Measurements from ENCODE around the gene STX4.
"Not testable (repeated sequence)": the region's sequence is repeated elsewhere in the genome, so short reads cannot be mapped to it uniquely, and the experiment has no call there.

The STX4 gene

GRCh38 chr16:31005350-31006085 is 27.8 kb upstream of the STX4 start:
- no peak overlapping the region for H3K4me3 ChIP-seq (ENCODE audit: low read length)
- TF ChIP-seq ZNF274 (IDR thresholded peaks at IDR 0.05; ENCODE audit: low read depth, low read length) = no peak

GRCh38 chr16:31006086-31006385 is 27.3 kb upstream of the STX4 start:
- no peak for TF ChIP-seq ZNF274 (IDR thresholded peaks at IDR 0.05; ENCODE audit: low read depth, low read length)

GRCh38 chr16:31006589-31006988 is 26.8 kb upstream of the STX4 start:
- no peak for TF ChIP-seq ZNF274 (IDR thresholded peaks at IDR 0.05; ENCODE audit: low read depth, low read length)
- no peak overlapping the region for H3K4me3 ChIP-seq (ENCODE audit: low read length)

More at GRCh38 chr16:31006086-31006385, 27.3 kb upstream of the STX4 start:
- no peak overlapping the region for H3K4me3 ChIP-seq (ENCODE audit: low read length)

GRCh38 chr16:31007684-31008083 is 25.7 kb upstream of the STX4 start:
- no peak for TF ChIP-seq ZNF274 (IDR thresholded peaks at IDR 0.05; ENCODE audit: low read depth, low read length)
- no peak overlapping the region for H3K4me3 ChIP-seq (ENCODE audit: low read length)

- H3K4me3 ChIP-seq (ENCODE audit: low read length) = no peak overlapping the region
- TF ChIP-seq ZNF274 (IDR thresholded peaks at IDR 0.05; ENCODE audit: low read depth, low read length) = no peak
These were observed 25.2 kb upstream of the STX4 start for GRCh38 chr16:31008149-31008548.

- H3K4me3 ChIP-seq (ENCODE audit: low read length) = no peak overlapping the region
- TF ChIP-seq ZNF274 (IDR thresholded peaks at IDR 0.05; ENCODE audit: low read depth, low read length) = no peak
These were observed 24.8 kb upstream of the STX4 start for GRCh38 chr16:31008551-31008950.

GRCh38 chr16:31009120-31009519 is 24.2 kb upstream of the STX4 start:
- no peak for TF ChIP-seq ZNF274 (IDR thresholded peaks at IDR 0.05; ENCODE audit: low read depth, low read length)
- no peak overlapping the region for H3K4me3 ChIP-seq (ENCODE audit: low read length)

- TF ChIP-seq ZNF274 (IDR thresholded peaks at IDR 0.05; ENCODE audit: low read depth, low read length) = no peak
- no peak overlapping the region for H3K4me3 ChIP-seq (ENCODE audit: low read length)
These were observed 23.3 kb upstream of the STX4 start for GRCh38 chr16:31009894-31010584.

- H3K4me3 ChIP-seq (ENCODE audit: low read length) = no peak within 1 kb of the TSS
- TF ChIP-seq ZNF274 (IDR thresholded peaks at IDR 0.05; ENCODE audit: low read depth, low read length) = no peak
These were observed 22.6 kb upstream of the STX4 start, which contains the start of gene STX1B for GRCh38 chr16:31010585-31011325. Gene STX1B (minus strand): TSS chr16:31010638. CDS start chr16:31010396, 242 bp downstream.

- H3K4me3 ChIP-seq (ENCODE audit: low read length) = not testable (repeated sequence)
These were observed 21.5 kb upstream of the STX4 start for GRCh38 chr16:31011815-31012214.

- H3K4me3 ChIP-seq (ENCODE audit: low read length) = not testable (repeated sequence)
These were observed 20.1 kb upstream of the STX4 start for GRCh38 chr16:31013292-31013691.

GRCh38 chr16:31016018-31016417 is 17.3 kb upstream of the STX4 start:
- no peak for TF ChIP-seq ZNF274 (IDR thresholded peaks at IDR 0.05; ENCODE audit: low read depth, low read length)
- H3K4me3 ChIP-seq (ENCODE audit: low read length) = no peak overlapping the region

- H3K4me3 ChIP-seq (ENCODE audit: low read length) = not testable (repeated sequence)
These were observed 15.6 kb upstream of the STX4 start for GRCh38 chr16:31017756-31018155.

- no peak overlapping the region for H3K4me3 ChIP-seq (ENCODE audit: low read length)
- no peak for TF ChIP-seq ZNF274 (IDR thresholded peaks at IDR 0.05; ENCODE audit: low read depth, low read length)
These were observed 12.8 kb upstream of the STX4 start for GRCh38 chr16:31020536-31020935.
